Activated CD4-positive, alpha-beta memory T cell treated with anti-CD3 and anti-CD28 coated beads for 36 hours (primary cell): ENCODE results near the gene ATP11C. TPM values are rescaled to one million over a fixed set of nuclear protein-coding genes. Genes with fewer than 3 reads are reported as not detected.
"Not testable (repeated sequence)": the region's sequence is repeated elsewhere in the genome, so short reads cannot be mapped to it uniquely, and the experiment has no call there.

Experiments used
- CTCF ChIA-PET: fragments of 350-600 bp; sonication (Branson Sonifier 250); formaldehyde crosslinking; loops from one replicate; lab custom pipeline; 2021; ENCODE audit warnings: antibody characterized with exemption, inconsistent platforms; lab: Charles Lee
- POLR2A ChIA-PET: fragments of 350-600 bp; sonication (Branson Sonifier 250); formaldehyde crosslinking; loops from one replicate; lab custom pipeline; 2021; ENCODE audit warnings: antibody characterized with exemption; lab: Charles Lee
- DNase-seq: peaks from one replicate; pipeline ENCODE4 v3.0.0-alpha.2; 2020
- H3K27ac Mint-ChIP-seq: one replicate; pipeline ENCODE4 v1.8.0; 2021; ENCODE audit warnings: mixed read lengths
- H3K27me3 Mint-ChIP-seq: one replicate; pipeline ENCODE4 v1.8.0; 2021; ENCODE audit warnings: mixed read lengths
- H3K36me3 Mint-ChIP-seq: one replicate; pipeline ENCODE4 v1.8.0; 2021; ENCODE audit warnings: mixed read lengths
- H3K4me1 Mint-ChIP-seq: one replicate; pipeline ENCODE4 v1.8.0; 2021; ENCODE audit warnings: low read depth, mixed read lengths
- H3K4me3 Mint-ChIP-seq: one replicate; pipeline ENCODE4 v1.8.0; 2021; ENCODE audit warnings: mild to moderate bottlenecking, mixed read lengths
- H3K9me3 Mint-ChIP-seq: one replicate; pipeline ENCODE4 v1.8.0; 2021; ENCODE audit warnings: mixed read lengths
- intact Hi-C: fragments of 100-400 bp; cut with micrococcal nuclease; formaldehyde crosslinking; loops from one replicate; pipeline ENCODE4 v1.15.1; 2023
- total RNA-seq, 2 experiments: library from RNA; stranded (reverse); gene quantifications; one replicate each; pipeline ENCODE4 v1.2.3, GENCODE V29; 2021

ATP11C gene
- total RNA-seq, 2 experiments from 2014 or later = 10.9 to 11.5 TPM

DNA sequence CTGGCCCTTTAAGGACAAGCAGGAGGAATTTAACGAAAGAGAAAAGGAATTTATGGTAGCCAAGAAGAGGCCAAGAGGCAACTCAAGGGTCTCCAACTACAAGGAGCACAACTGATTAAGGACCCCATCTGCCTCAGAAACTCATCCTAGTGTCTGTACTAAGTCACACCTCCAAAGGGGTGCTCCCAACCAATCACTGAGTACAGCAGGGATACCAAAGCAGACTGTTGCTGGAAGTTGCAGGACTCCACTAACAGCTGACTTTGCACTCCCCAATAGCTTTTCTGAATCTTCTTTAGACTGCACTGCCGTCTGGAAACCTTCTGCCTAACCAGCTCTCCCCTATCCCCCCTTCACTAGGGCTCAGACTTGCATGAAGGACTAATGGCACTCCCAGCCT lies 50.6 kb downstream of the ATP11C start:
- CTCF ChIA-PET = no interaction called here
- no peak for DNase-seq
- H3K9me3 Mint-ChIP-seq = no peaks in the 10 kb centered on the region
- no peaks in the 10 kb centered on the region for H3K27me3 Mint-ChIP-seq
- H3K4me3 Mint-ChIP-seq = no peak overlapping the region
- H3K36me3 Mint-ChIP-seq = peaks cover 5% of the 10 kb centered on the region
- POLR2A ChIA-PET = interaction anchor here (0.6 kb wide), 1 partner anchor 12 kb away, joined by 3 read pairs; no protein-coding TSS in a partner anchor
- no peak overlapping the region for H3K27ac Mint-ChIP-seq
- H3K4me1 Mint-ChIP-seq = peaks cover 17% of the 10 kb centered on the region
- intact Hi-C loops = no loop called here

DNA sequence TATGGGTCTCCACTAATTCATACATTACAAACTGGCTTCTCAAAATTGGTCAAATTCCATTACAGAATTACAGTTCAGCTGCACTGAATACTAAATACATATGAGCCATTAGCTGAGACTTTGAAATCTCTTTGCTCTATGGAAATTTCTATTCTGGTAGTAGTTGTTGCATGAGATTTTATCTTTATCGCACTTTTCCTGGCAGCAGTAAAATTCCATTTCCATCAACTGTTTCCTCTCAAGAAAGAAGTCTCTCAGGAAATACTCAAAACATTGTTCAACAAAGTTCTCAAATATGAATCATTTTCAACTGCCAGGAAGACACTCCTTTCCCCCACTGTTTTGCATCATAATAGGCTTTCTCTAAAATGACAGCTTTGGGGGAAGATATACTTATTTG lies 51.3 kb downstream of the ATP11C start:
- DNase-seq = no peak
- Mint-ChIP-seq H3K36me3 (peaks cover 5% of the 10 kb centered on the region), H3K27ac (no peak overlapping the region), H3K4me3 (no peak overlapping the region), H3K4me1 (peaks cover 17% of the 10 kb centered on the region), H3K9me3 (no peaks in the 10 kb centered on the region), H3K27me3 (no peaks in the 10 kb centered on the region)
- ChIA-PET CTCF (no interaction called here), POLR2A (no interaction called here)
- intact Hi-C loops = no loop called here

- ChIA-PET POLR2A (no interaction called here), CTCF (no interaction called here)
- Mint-ChIP-seq H3K4me1 (peaks cover 17% of the 10 kb centered on the region), H3K4me3 (no peak overlapping the region), H3K27me3 (no peaks in the 10 kb centered on the region), H3K36me3 (peaks cover 5% of the 10 kb centered on the region), H3K9me3 (no peaks in the 10 kb centered on the region), H3K27ac (no peak overlapping the region)
- no peak for DNase-seq
- intact Hi-C loops = no loop called here
These were observed 51.7 kb downstream of the ATP11C start for GRCh38 chrX:139881130-139881529.

DNA sequence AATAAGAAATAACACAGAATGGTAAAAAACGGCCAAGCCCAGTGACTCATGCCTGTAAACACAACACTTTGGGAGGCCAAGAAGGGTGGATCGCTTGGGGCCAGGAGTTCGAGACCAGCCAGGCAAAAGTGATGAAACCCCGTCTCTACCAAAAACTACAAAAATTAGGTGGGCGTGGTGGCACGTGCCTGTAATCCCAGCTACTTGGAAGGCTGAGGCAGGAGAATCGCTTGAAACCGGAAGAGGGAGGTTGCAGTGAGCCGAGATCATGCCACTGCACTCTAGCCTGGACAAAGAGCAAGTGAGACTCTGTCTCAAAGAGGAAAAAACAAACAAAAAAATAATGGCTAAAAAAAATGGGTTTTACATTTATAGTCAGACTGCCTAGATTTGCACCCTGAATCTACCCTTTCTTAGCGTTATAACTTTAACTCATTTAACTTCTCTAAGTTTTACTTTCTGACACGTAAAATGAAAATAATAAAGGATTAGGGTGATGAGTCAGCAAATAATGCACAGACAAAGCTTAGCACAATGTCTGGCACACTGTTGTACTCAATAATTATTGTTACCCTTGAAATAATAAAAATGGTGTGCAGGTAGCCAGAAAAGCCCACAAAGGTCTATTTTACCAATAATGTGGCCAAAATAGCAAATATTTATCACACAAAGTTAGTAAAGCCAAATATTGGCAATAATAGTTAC lies 55.0 kb downstream of the ATP11C start:
- ChIA-PET POLR2A (no interaction called here), CTCF (no interaction called here)
- no peaks in the 10 kb centered on the region for H3K27me3 Mint-ChIP-seq
- no peak overlapping the region for H3K27ac Mint-ChIP-seq
- intact Hi-C loops = no loop called here
- DNase-seq = no peak
- H3K9me3 Mint-ChIP-seq = no peaks in the 10 kb centered on the region
- H3K36me3 Mint-ChIP-seq = peaks cover 1% of the 10 kb centered on the region
- no peak overlapping the region for H3K4me3 Mint-ChIP-seq
- peaks cover 16% of the 10 kb centered on the region for H3K4me1 Mint-ChIP-seq

DNA sequence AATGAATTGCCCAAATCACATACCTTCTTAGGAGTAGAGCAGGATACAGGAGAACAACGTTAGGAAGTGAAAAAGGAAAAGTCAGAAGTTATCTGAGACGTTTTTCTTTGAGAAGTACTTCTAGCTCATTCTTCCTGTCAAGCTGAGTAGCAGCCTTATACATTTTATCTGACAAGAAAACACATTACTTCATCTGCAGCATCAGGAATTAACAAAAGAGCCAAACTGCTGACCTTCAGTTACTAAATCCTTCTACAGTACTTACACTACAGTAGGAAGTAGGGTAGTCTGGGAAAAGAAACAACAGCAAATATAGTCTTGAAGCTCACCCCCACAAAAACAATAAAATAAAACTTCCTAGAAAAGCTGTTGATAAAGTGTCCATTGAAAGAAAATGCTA lies 57.0 kb downstream of the ATP11C start:
- DNase-seq = no peak
- Mint-ChIP-seq H3K27ac (no peak overlapping the region), H3K4me1 (peaks cover 7% of the 10 kb centered on the region), H3K9me3 (no peaks in the 10 kb centered on the region), H3K36me3 (peaks cover 1% of the 10 kb centered on the region), H3K27me3 (no peaks in the 10 kb centered on the region), H3K4me3 (no peak overlapping the region)
- CTCF ChIA-PET = no interaction called here
- intact Hi-C loops = no loop called here
- POLR2A ChIA-PET = no interaction called here

DNA sequence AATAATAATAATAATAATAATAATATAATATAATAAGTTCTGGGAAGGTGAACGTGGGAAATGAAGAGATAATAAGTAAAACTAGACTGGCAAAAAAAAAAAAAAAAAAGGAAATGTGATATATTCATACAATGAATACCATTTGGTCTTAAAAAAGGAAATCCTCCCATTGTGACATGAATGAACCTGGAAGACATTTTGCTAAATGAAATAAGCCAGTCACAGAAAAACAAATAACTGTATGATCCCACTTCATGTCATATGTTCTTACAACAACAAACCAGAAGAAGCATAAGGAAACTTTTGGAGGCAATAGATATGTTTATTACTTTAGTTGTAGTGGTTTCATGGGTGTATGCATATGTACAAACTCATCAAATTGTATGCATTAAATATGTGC lies 63.1 kb downstream of the ATP11C start:
- Mint-ChIP-seq H3K9me3 (no peaks in the 10 kb centered on the region), H3K4me1 (no peaks in the 10 kb centered on the region), H3K27ac (no peak overlapping the region), H3K4me3 (no peak overlapping the region), H3K36me3 (peaks cover 1% of the 10 kb centered on the region), H3K27me3 (no peaks in the 10 kb centered on the region)
- POLR2A ChIA-PET = no interaction called here
- DNase-seq = no peak
- CTCF ChIA-PET = no interaction called here
- intact Hi-C loops = no loop called here

- peaks cover 4% of the 10 kb centered on the region for H3K36me3 Mint-ChIP-seq
- no peaks in the 10 kb centered on the region for H3K27me3 Mint-ChIP-seq
- CTCF ChIA-PET = no interaction called here
- H3K9me3 Mint-ChIP-seq = no peaks in the 10 kb centered on the region
- DNase-seq = no peak
- intact Hi-C loops = no loop called here
- POLR2A ChIA-PET = no interaction called here
- no peaks in the 10 kb centered on the region for H3K4me1 Mint-ChIP-seq
- no peak overlapping the region for H3K4me3 Mint-ChIP-seq
- no peak overlapping the region for H3K27ac Mint-ChIP-seq
These were observed 68.2 kb downstream of the ATP11C start for GRCh38 chrX:139864640-139865039.

DNA sequence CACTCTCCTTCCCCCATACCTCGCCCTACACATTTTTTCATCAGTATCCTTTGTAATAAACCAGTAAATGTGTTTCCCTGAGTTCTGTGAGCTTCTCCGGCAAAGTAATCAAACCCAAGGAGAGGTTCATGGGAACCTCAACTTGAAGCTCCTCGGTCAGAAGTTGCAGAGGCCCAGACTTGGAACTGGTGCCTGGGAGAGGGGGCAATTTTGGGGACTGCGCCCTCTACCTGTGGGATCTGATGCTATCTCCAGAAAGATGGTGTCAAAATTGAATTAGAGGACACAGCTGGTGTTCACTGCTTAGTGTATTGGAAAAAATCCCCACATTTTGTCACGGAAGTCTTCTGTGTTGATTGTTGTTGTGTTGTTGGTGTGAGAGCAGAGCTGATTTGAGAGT lies 70.6 kb downstream of the ATP11C start:
- H3K9me3 Mint-ChIP-seq = no peaks in the 10 kb centered on the region
- H3K27ac Mint-ChIP-seq = no peak overlapping the region
- no peaks in the 10 kb centered on the region for H3K27me3 Mint-ChIP-seq
- ChIA-PET CTCF (no interaction called here), POLR2A (no interaction called here)
- intact Hi-C loops = no loop called here
- H3K4me1 Mint-ChIP-seq = peaks cover 2% of the 10 kb centered on the region
- no peak overlapping the region for H3K4me3 Mint-ChIP-seq
- DNase-seq = no peak
- peaks cover 7% of the 10 kb centered on the region for H3K36me3 Mint-ChIP-seq

GRCh38 chrX:139856826-139857225 lies 76.0 kb downstream of the ATP11C start:
- DNase-seq, H3K36me3 Mint-ChIP-seq, intact Hi-C loops, H3K4me3 Mint-ChIP-seq, H3K27me3 Mint-ChIP-seq, H3K9me3 Mint-ChIP-seq, H3K4me1 Mint-ChIP-seq, CTCF ChIA-PET, POLR2A ChIA-PET, H3K27ac Mint-ChIP-seq: not testable (repeated sequence)

GRCh38 chrX:139851730-139852129 lies 81.1 kb downstream of the ATP11C start:
- DNase-seq = no peak
- H3K27ac Mint-ChIP-seq = no peak overlapping the region
- ChIA-PET POLR2A (no interaction called here), CTCF (no interaction called here)
- intact Hi-C loops = no loop called here
- no peak overlapping the region for H3K4me3 Mint-ChIP-seq
- H3K36me3 Mint-ChIP-seq = no peaks in the 10 kb centered on the region
- no peaks in the 10 kb centered on the region for H3K4me1 Mint-ChIP-seq
- no peaks in the 10 kb centered on the region for H3K27me3 Mint-ChIP-seq
- H3K9me3 Mint-ChIP-seq = no peaks in the 10 kb centered on the region

- ChIA-PET CTCF (no interaction called here), POLR2A (no interaction called here)
- H3K27me3 Mint-ChIP-seq = no peaks in the 10 kb centered on the region
- no peak overlapping the region for H3K4me3 Mint-ChIP-seq
- DNase-seq = no peak
- H3K36me3 Mint-ChIP-seq = no peaks in the 10 kb centered on the region
- no peaks in the 10 kb centered on the region for H3K9me3 Mint-ChIP-seq
- intact Hi-C loops = no loop called here
- no peaks in the 10 kb centered on the region for H3K4me1 Mint-ChIP-seq
- no peak overlapping the region for H3K27ac Mint-ChIP-seq
These were observed 81.9 kb downstream of the ATP11C start for GRCh38 chrX:139850968-139851367.

- no peak for DNase-seq
- no peak overlapping the region for H3K4me3 Mint-ChIP-seq
- H3K9me3 Mint-ChIP-seq = peaks cover 1% of the 10 kb centered on the region
- intact Hi-C loops = no loop called here
- peaks cover 5% of the 10 kb centered on the region for H3K4me1 Mint-ChIP-seq
- H3K27ac Mint-ChIP-seq = no peak overlapping the region
- H3K36me3 Mint-ChIP-seq = peaks cover under 1% of the 10 kb centered on the region
- POLR2A ChIA-PET = no interaction called here
- CTCF ChIA-PET = no interaction called here
- H3K27me3 Mint-ChIP-seq = no peaks in the 10 kb centered on the region
These were observed 88.0 kb downstream of the ATP11C start for GRCh38 chrX:139844884-139845283.

GRCh38 chrX:139844163-139844562 lies 88.7 kb downstream of the ATP11C start:
- intact Hi-C loops = no loop called here
- Mint-ChIP-seq H3K27me3 (no peaks in the 10 kb centered on the region), H3K36me3 (peaks cover 4% of the 10 kb centered on the region), H3K4me1 (peaks cover 5% of the 10 kb centered on the region), H3K9me3 (peaks cover 8% of the 10 kb centered on the region), H3K4me3 (no peak overlapping the region), H3K27ac (no peak overlapping the region)
- ChIA-PET CTCF (no interaction called here), POLR2A (no interaction called here)
- DNase-seq = no peak
